T-cell (primary cell): ENCODE data around the gene NDUFA7. TPM values are rescaled to one million over a fixed set of nuclear protein-coding genes. Genes with fewer than 3 reads are reported as not detected.

Experiments used
- ATAC-seq, 4 experiments: fragments of 200-7000 bp in 3 of 4; fragments of 150-1000 bp in 1 of 4; cut with Tn5 transposase; replicated peaks in 1 of 4; 1 replicate in 3 of 4; 2 replicates in 1 of 4; pipeline ENCODE4 v1.10.0; 2021; ENCODE audit warnings: moderate library complexity in 3 of 4, mild to moderate bottlenecking in 2 of 4, moderate number of reproducible peaks in 1 of 4
- CTCF ChIA-PET, 2 donors: fragments of 300-600 bp; sonication (Branson Sonifier 250); formaldehyde crosslinking; loops; one replicate each; lab custom pipeline; 2022; ENCODE audit warnings: antibody characterized with exemption in 2 of 2; lab: Charles Lee
- POLR2A ChIA-PET, 2 donors: fragments of 300-600 bp; sonication (Branson Sonifier 250); formaldehyde crosslinking; loops; one replicate each; lab custom pipeline; 2022; ENCODE audit warnings: antibody characterized with exemption in 2 of 2; lab: Charles Lee
- DNase-seq, 35 experiments: peaks; one replicate each; pipeline versions ENCODE4 v3.0.0 to v3.0.0-alpha.2; 2013 to 2023
- H3K27ac ChIP-seq: one replicate; pipeline ENCODE4 v1.5.1; 2013; ENCODE audit warnings: low read length
- H3K27me3 ChIP-seq, 2 experiments: replicated peaks in 1 of 2; 1 replicate in 1 of 2; 2 replicates in 1 of 2; pipeline versions ENCODE4 v1.6.1 to v1.7.0; 2013; ENCODE audit warnings: low read length in 1 of 2, mixed read lengths in 1 of 2; ENCODE audit not compliant: control insufficient read depth in 2 of 2, insufficient read depth in 2 of 2; ENCODE audit errors: extremely low read depth in 1 of 2
- H3K36me3 ChIP-seq, 2 donors: 1 replicate in 1 of 2; 2 replicates in 1 of 2; pipeline versions ENCODE4 v1.6.1 to v1.7.0; 2013; ENCODE audit warnings: low read length in 1 of 2; ENCODE audit not compliant: control insufficient read depth in 2 of 2, insufficient read depth in 1 of 2; ENCODE audit errors: extremely low read depth in 1 of 2
- H3K4me1 ChIP-seq, 2 experiments: 1 replicate in 1 of 2; 2 replicates in 1 of 2; pipeline versions ENCODE4 v1.6.1 to v1.7.0; 2013; ENCODE audit warnings: low read length in 2 of 2, mixed read lengths in 1 of 2; ENCODE audit not compliant: insufficient read depth in 2 of 2, control insufficient read depth in 1 of 2; ENCODE audit errors: extremely low read depth in 1 of 2
- H3K4me3 ChIP-seq, 2 donors: 1 replicate in 1 of 2; 2 replicates in 1 of 2; pipeline versions ENCODE4 v1.5.1 to v1.7.0; 2013; ENCODE audit warnings: mild to moderate bottlenecking in 2 of 2, low read length in 1 of 2, moderate library complexity in 1 of 2; ENCODE audit not compliant: control insufficient read depth in 1 of 2; ENCODE audit errors: extremely low read depth in 1 of 2
- H3K9me3 ChIP-seq: 2 replicates; pipeline ENCODE4 v1.7.0; 2013
- H3K27ac Mint-ChIP-seq, 2 donors: one replicate each; pipeline ENCODE4 v1.8.0; 2020 to 2021; ENCODE audit warnings: mild to moderate bottlenecking in 2 of 2, mixed read lengths in 2 of 2
- H3K27me3 Mint-ChIP-seq, 2 donors: one replicate each; pipeline ENCODE4 v1.8.0; 2021 to 2022; ENCODE audit warnings: mixed read lengths in 2 of 2
- H3K36me3 Mint-ChIP-seq: one replicate; pipeline ENCODE4 v1.8.0; 2021; ENCODE audit warnings: mixed read lengths
- H3K4me1 Mint-ChIP-seq, 3 donors: one replicate each; pipeline ENCODE4 v1.8.0; 2020 to 2022; ENCODE audit warnings: mixed read lengths in 3 of 3, mild to moderate bottlenecking in 1 of 3
- H3K4me3 Mint-ChIP-seq, 3 donors: one replicate each; pipeline ENCODE4 v1.8.0; 2020 to 2022; ENCODE audit warnings: mild to moderate bottlenecking in 3 of 3, mixed read lengths in 3 of 3, moderate library complexity in 3 of 3
- H3K9me3 Mint-ChIP-seq, 3 donors: one replicate each; pipeline ENCODE4 v1.8.0; 2020 to 2022; ENCODE audit warnings: mixed read lengths in 3 of 3
- WGBS: methylation state at CpG from one replicate; pipeline ENCODE4 v1.1.5; 2013; ENCODE audit warnings: missing lambda C conversion rate; ENCODE audit not compliant: insufficient coverage; 5-methylcytosine and 5-hydroxymethylcytosine counted together
- total RNA-seq, 35 experiments: library from RNA in 6 of 35; stranded (reverse) in 6 of 35; fragments of 120-200 nt in 1 of 35; gene quantifications; one replicate each; pipeline versions ENCODE4 v1.2.1 to v1.2.4 and lab custom pipeline; 2013 to 2026

The NDUFA7 gene
- total RNA-seq, 5 donors from 2014 or later (not counting 1 experiment from before 2014, with no cell fraction given) = 24.5 to 44.7 (median 32.8) TPM

DNA sequence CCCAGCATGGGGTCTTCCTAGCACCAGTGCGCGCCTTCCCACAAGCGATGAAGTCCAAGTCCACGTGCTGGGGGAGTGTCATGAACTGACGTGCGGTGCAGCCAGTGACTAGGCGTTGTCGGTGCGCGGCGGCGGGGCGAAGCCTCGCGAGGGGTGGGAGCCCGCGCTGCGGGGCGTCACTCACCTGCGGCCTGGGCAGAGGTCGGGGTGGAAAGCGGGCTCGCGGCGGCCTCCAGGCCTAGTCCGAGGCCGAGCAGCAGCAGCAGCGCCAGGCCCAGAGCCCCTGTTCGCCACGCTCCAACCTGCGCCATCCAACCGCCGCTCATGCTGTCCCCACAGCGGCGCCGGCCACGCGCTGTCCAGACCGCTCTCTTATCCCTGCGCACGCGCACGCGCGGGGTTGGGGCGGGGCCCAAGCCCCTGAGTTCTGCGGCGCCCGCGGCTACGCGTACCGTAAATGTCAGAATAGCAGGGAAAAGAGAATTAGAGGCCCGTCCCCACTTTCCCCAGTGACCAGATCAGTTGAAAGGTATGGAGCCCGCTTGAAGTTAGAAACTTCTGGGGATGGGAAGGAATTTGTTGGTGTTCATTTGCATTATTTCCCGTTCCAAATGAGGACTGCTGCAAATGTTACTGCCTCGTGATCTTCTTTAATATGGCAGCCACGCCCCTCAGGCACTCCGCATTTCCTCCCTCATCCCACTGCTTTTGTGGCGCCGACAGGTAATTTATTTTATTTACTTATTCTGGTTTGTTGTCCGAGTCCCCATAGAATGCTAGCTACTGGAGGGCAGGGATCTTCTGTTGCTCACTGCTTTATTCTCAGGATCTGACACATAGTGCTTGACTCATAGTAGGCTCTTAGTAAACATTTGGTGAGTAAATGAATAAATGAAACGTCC, 13.0 kb downstream of the NDUFA7 start, which contains the start of gene CD320:
CD320 (minus strand) TSS at position 394 of the 902 bp plus-strand sequence; CDS start at position 326, 68 bp downstream.
- DNase-seq (peak; percentile 63 to 90 (median 82)), ATAC-seq (peak; percentile 93 to 94 (median 94))
- ChIA-PET POLR2A (interaction anchor here in 1 of 2 donors (0.6 kb wide), 1 partner anchor 59 kb away, joined by 4 read pairs; no protein-coding TSS in a partner anchor), CTCF (no interaction called here)
- H3K4me1 Mint-ChIP-seq = peaks cover 26 to 37% (median 36%) of the 10 kb centered on the region in 3 donors
- Histone ChIP-seq H3K4me3 (peak within 1 kb of the TSS; percentile 80 to 84), H3K27me3 (no peaks in the 10 kb centered on the region), H3K9me3 (no peaks in the 10 kb centered on the region), H3K4me1 (peaks cover 4 to 35% of the 10 kb centered on the region in 2 experiments), H3K36me3 (peaks cover 2 to 30% of the 10 kb centered on the region in 2 donors), H3K27ac (peak within 1 kb of the TSS; percentile 5)
- peak within 1 kb of the TSS; percentile 88 for H3K27ac Mint-ChIP-seq
- peak within 1 kb of the TSS; percentile 83 to 90 (median 87) for H3K4me3 Mint-ChIP-seq
- no peaks in the 10 kb centered on the region for H3K27me3 Mint-ChIP-seq
- under 1% methylated on average over 53 of the region's 63 CpGs for WGBS
- peaks cover 6% of the 10 kb centered on the region for H3K36me3 Mint-ChIP-seq
- no peaks in the 10 kb centered on the region for H3K9me3 Mint-ChIP-seq

DNA sequence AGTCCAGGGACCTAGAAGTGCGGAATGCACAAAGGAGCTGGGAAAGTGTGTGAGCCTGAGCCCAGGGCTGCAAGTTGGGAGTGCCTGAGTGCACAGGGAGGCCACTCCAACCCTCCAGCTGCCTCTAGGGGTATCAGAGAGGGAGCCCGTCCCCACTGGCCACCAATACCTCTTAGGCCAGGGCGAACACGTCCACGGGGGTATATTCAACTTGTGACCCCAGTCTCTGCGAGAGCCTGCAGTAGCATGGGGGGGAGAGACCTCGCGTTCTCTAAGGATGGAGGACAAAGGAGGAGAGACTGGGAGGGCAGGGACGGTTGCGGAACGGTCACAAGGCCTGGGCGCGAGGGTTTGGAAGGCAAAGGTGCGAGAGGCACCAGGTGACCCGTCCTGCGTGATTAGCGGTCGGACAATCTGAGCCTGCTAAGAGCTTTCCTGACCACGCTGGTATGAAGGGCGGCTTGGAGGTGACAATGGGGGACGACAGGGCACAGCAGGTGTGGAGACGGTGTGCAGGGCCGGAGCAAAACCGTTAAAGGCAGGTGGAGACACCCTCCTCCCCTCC, 13.7 kb downstream of the NDUFA7 start:
- ATAC-seq = no peak
- Mint-ChIP-seq H3K9me3 (no peaks in the 10 kb centered on the region), H3K36me3 (peaks cover 6% of the 10 kb centered on the region), H3K27ac (peak overlapping the region; percentile 88), H3K27me3 (no peaks in the 10 kb centered on the region), H3K4me1 (peaks cover 26 to 37% (median 36%) of the 10 kb centered on the region in 3 donors), H3K4me3 (peak overlapping the region; percentile 83 to 90 (median 87))
- H3K4me3 ChIP-seq = peak overlapping the region; percentile 80 to 84
- H3K4me1 ChIP-seq = peaks cover 4 to 35% of the 10 kb centered on the region in 2 experiments
- no peaks in the 10 kb centered on the region for H3K27me3 ChIP-seq
- no peak for DNase-seq
- 26% methylated on average over 10 of the region's 24 CpGs for WGBS
- H3K27ac ChIP-seq = peak overlapping the region; percentile 5
- no peaks in the 10 kb centered on the region for H3K9me3 ChIP-seq
- ChIA-PET CTCF (interaction anchor here in 1 of 2 donors (0.7 kb wide), 1 partner anchor 275 kb away, joined by 3 read pairs; no protein-coding TSS in a partner anchor), POLR2A (no interaction called here)
- peaks cover 0 to 26% of the 10 kb centered on the region in 2 donors for H3K36me3 ChIP-seq

DNA sequence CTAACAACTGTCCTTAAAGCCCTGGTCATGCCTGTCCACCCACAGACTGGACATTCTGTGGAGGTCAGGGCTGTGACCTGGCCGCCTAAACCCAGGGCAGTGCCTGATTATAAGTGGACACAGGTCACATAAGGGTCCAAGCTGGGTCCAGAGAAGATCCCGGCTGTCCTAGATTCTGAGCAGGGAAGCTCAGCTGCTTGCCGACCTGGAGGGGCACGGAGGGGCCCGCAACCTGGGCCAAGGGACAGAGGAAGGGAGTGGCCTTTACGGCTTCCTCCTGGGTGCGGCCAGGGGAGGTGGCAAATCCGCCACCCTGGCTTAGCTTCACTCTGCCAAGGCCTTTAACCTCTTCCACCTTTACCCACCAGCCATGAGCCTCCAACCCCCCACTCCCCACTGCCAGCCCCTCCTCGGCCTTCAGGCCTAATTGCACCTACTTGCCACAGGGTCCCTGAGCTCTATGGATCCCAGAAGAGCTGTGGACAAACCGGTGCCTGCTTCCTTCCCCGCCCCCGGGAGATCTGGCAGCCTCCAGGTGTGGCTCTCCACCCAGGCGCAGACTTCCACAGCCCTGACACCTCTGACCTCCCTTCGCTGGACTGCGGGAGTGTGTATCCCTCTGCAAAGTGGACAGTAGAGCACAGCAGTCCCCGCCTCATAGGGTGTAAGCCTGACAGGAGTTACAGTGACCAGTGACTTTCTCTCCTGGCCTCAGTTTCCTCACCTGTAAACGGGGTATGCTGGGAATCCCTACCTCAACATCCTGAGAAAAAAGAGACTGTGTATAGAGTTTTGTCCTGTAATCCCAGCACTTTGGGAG, 14.7 kb downstream of the NDUFA7 start:
- 69% methylated on average over 9 of the region's 17 CpGs for WGBS
- Mint-ChIP-seq H3K9me3 (no peaks in the 10 kb centered on the region), H3K4me1 (peaks cover 26 to 37% (median 36%) of the 10 kb centered on the region in 3 donors), H3K27ac (peak overlapping the region; percentile 88), H3K36me3 (peaks cover 6% of the 10 kb centered on the region), H3K4me3 (peak overlapping the region; percentile 83 to 90 (median 87)), H3K27me3 (no peaks in the 10 kb centered on the region)
- no peaks in the 10 kb centered on the region for H3K9me3 ChIP-seq
- peaks cover 4 to 35% of the 10 kb centered on the region in 2 experiments for H3K4me1 ChIP-seq
- ChIA-PET CTCF (interaction anchor here in 1 of 2 donors (0.7 kb wide), 1 partner anchor 276 kb away, joined by 3 read pairs; no protein-coding TSS in a partner anchor), POLR2A (no interaction called here)
- H3K4me3 ChIP-seq = no peak overlapping the region
- H3K27ac ChIP-seq = peak overlapping the region; percentile 10
- H3K36me3 ChIP-seq = peaks cover 0 to 21% of the 10 kb centered on the region in 2 donors
- no peak for ATAC-seq
- peak in 2 of 35 experiments; percentile 1 to 22 for DNase-seq
- H3K27me3 ChIP-seq = no peaks in the 10 kb centered on the region

DNA sequence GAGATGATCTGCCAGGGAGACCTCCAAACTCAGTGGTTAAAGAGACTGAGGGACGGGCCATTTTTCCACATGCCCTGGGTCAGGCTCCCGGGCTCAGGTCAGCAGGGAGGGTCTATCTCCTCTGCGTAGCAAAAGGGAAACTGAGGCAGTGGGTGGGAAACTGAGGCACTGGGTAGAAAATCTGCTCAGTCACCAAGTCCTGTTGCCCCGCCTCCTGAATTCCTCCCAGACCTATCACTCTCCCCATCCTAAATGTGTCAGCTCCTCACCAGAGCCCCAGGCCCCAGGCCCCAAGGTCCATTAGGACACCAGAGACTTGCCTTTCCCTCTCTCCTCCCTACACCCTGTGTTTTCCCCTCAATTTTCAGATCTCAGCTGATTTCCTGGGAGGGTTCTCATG, 15.4 kb downstream of the NDUFA7 start:
- no peak overlapping the region for H3K4me3 ChIP-seq
- Mint-ChIP-seq H3K4me1 (peaks cover 26 to 37% (median 36%) of the 10 kb centered on the region in 3 donors), H3K9me3 (no peaks in the 10 kb centered on the region), H3K27me3 (no peaks in the 10 kb centered on the region), H3K4me3 (peak overlapping the region in 1 of 3 donors; percentile 90), H3K27ac (peak overlapping the region; percentile 7 to 66), H3K36me3 (peaks cover 3% of the 10 kb centered on the region)
- ATAC-seq (no peak), DNase-seq (peak in 2 of 35 experiments; percentile 0 to 10)
- H3K36me3 ChIP-seq = peaks cover 0 to 15% of the 10 kb centered on the region in 2 donors
- H3K27ac ChIP-seq = peak overlapping the region; percentile 10
- WGBS = no CpG with 5 or more reads among the region's 4 CpGs
- CTCF ChIA-PET = interaction anchor here in 1 of 2 donors (0.6 kb wide), 1 partner anchor 37 kb away, joined by 4 read pairs; no protein-coding TSS in a partner anchor
- H3K4me1 ChIP-seq = peaks cover 4 to 35% of the 10 kb centered on the region in 2 experiments
- H3K9me3 ChIP-seq = no peaks in the 10 kb centered on the region
- POLR2A ChIA-PET = no interaction called here
- H3K27me3 ChIP-seq = no peaks in the 10 kb centered on the region

DNA sequence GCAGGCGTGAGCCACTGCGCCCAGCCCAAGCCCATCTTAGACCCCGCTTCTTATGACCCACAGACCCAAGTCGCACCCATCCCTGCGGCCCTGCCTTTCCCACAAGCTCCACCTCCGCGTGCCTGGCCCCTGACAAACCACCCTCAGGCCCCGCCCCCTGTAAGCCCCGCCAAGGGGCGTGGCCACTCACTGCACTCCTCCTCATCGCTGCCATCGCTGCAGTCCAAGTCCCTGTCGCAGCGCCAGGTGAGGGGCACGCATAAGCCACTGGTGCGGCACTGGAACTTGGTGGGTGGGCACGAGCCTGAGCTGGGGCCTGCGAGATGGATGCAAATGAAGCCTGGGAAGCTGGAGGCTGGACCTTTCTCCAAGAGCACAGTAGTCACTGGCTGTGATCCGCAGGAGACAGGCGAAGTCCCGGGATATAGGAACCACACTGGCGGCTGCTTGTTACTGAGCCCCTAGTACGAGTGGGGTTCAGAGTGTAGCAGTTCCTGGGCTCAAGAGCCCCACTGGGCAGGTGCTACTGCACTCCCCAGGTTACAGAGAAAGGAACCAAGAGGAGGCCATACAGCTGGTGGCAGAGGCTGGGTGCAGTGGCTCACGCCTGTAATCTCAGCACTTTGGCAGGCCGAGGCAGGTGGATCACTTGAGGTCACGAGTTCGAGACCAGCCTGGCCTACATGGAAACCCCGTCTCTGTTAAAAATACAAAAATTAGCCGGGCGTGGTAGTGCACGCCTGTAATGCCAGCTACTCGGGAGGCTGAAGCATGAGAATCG, 16.1 kb downstream of the NDUFA7 start:
- Histone ChIP-seq H3K27ac (no peak overlapping the region), H3K36me3 (peaks cover 0 to 9% of the 10 kb centered on the region in 2 donors), H3K27me3 (no peaks in the 10 kb centered on the region), H3K9me3 (no peaks in the 10 kb centered on the region), H3K4me1 (peaks cover 4 to 35% of the 10 kb centered on the region in 2 experiments), H3K4me3 (no peak overlapping the region)
- no peak for ATAC-seq
- CTCF ChIA-PET = no interaction called here
- no peak overlapping the region for H3K4me3 Mint-ChIP-seq
- 89% methylated on average over 32 of the region's 33 CpGs for WGBS
- peaks cover 3% of the 10 kb centered on the region for H3K36me3 Mint-ChIP-seq
- H3K9me3 Mint-ChIP-seq = no peaks in the 10 kb centered on the region
- H3K4me1 Mint-ChIP-seq = peaks cover 26 to 37% (median 36%) of the 10 kb centered on the region in 3 donors
- H3K27me3 Mint-ChIP-seq = no peaks in the 10 kb centered on the region
- POLR2A ChIA-PET = no interaction called here
- peak in 2 of 35 experiments; percentile 1 to 27 for DNase-seq
- no peak overlapping the region for H3K27ac Mint-ChIP-seq
